ENCODE results near the gene AP5B1.

The AP5B1 gene, protein sequence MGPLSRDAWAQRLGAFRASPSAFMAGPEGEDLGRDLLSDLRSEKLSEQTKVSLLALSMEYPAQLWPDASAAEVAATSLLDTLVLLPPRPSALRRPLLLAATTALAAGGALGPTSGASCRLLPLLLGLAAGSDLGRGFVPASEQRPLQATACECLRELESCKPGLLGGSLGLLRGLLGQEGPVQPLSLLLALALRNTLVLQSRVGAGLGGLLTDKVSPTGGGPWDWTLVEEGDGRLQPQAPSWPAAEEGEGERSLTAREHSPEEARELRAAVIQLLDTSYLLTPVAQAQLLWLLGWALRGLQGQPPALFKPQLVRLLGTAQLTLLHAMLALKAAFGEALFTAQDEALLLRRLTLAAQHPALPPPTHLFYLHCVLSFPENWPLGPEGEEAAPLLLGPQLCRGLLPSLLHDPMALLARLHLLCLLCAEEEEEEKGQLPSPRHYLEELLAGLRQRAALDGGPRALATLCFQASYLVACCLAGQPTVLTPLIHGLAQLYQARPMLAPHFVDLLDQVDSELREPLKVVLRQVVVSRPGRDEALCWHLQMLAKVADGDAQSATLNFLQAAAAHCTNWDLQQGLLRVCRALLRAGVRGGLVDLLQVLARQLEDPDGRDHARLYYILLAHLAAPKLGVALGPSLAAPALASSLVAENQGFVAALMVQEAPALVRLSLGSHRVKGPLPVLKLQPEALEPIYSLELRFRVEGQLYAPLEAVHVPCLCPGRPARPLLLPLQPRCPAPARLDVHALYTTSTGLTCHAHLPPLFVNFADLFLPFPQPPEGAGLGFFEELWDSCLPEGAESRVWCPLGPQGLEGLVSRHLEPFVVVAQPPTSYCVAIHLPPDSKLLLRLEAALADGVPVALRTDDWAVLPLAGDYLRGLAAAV

DNA sequence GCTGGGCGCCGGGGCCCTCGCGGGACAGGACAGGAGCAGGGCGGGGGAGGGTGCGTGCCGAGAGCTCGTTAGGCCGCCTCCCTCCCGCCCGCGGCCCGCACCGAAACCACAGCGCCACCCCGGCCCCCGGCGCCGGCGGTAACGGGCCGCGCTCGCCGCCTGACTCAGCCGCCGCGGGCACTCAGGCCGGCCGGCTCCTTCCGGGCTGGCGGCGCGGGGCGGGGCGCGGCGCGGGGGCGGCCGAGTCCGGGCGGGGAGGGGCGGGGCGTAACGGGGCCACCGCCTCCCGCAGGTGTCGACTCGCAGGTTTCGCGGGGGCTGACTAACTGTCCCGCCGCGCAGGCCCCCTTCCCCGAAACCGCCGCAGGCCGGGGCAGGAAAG lies at the start of gene AP5B1:
TSS of gene AP5B1 (minus strand) at position 207 of the 382 bp plus-strand sequence. CDS start 385 bp downstream, outside the sequence.
- DNase-seq (ENCODE audit: low read depth in 3 of 3) = peak; percentile 48 to 74 (median 52)

DNA sequence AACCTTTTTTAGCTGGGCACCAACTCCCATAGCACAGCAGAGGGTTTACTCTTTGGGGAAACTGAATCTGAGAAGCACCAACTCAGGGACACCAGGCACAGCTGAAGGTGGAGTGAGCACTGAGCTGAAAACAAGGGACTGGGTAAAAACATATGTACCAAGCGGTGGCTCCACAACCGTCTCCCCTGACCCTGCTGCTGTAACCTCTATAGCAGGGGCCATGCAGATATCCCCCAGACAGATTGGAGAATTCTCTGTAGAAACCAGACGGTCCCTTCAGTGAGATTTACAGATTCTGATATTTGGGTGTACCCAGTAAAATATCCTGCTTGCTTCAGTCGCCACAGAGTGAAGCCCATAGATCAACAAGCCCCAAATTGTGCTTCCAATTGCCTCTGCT lies 48.7 kb upstream of the AP5B1 start:
- no peak for DNase-seq (ENCODE audit: low read depth in 3 of 3)

DNA sequence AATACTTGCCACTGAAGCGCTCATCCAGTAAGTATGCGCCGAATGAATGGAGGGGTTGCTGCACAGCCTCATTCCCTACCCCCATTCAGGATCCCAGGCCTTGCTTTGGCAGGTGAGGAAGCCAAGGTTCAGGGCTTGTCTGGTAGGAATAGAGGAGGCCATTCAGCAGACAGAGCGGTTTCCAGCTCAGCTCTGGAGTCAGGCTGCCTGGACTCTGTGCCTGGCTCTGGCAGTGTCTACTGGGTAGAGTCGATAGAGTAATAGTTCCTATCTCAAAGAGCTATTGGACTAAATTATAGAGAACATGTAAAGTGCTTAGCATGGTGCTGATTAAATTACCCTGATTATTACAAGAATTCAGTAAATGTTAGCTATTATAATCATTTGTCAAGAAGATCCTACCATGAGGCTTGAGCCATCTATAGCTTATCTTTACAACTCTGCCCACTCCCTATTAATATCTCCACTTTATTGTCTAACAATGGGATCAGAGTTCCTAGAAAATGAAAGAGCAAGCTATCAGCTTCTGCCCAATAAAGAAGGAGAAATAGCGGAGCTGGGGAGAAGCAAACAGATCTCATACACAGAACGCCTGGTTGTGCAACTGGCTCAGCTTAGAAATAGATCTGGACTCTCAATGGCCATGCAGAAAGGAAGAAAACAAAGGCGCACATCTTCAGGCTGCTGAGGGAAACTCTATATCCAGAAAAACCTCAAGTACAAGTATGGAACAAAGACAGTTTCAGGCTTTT lies 46.4 kb upstream of the AP5B1 start:
- no peak for DNase-seq (ENCODE audit: low read depth in 3 of 3)

DNA sequence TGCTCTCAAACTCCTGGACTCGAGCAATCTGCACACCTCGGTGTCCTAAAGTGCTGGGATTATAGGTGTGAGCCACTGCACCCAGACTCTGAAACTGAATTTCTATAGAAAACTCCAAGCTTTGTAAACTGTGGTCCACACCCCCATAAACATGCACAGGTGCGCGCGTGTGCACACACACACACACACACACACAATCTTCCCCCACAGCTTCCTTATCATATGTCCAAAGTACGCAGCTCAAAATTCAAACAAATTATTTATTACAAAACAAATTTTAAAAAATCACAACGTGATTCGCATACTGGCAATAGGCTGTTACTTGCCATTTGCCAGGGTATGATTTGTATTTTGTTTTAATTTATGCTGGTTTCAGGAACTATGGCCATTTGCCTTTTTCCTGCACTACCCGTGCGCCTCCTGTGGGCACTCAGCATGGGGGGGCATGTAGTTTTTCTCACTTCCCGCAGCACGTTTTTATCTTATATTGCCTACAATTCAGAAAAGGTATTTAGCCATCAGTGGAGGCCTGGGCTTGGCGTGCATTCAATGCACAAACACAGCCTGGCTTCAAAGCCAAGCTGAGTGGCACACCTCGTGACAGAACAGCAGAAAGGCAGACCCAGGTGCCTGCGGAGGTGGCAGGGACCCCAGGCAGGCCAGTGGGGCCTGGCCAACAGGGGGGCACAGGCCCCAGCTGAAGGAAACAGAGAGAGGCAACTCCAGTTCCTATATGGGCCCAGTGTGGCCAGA lies 42.2 kb upstream of the AP5B1 start:
- DNase-seq (ENCODE audit: low read depth in 3 of 3) = no peak

DNA sequence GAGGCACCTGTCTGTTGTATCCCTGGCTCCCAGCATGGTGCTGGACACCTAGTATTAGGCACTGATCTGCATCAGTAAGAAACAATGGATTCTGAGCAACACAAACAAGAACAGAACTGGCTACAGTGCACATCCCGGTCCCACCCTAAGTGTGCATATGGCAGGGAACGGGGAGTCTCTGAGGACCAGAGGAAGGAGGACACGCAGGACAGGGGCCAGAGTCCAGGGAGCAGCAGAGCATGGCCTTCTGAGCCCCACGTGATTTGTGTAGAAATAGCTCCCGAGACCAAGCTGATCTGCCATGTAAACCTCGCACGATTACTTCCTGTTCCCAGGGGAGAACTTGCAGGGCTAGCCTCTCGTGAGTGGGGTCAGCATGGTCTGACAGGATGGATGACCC lies 40.3 kb upstream of the AP5B1 start:
- DNase-seq (ENCODE audit: low read depth in 3 of 3) = no peak

DNA sequence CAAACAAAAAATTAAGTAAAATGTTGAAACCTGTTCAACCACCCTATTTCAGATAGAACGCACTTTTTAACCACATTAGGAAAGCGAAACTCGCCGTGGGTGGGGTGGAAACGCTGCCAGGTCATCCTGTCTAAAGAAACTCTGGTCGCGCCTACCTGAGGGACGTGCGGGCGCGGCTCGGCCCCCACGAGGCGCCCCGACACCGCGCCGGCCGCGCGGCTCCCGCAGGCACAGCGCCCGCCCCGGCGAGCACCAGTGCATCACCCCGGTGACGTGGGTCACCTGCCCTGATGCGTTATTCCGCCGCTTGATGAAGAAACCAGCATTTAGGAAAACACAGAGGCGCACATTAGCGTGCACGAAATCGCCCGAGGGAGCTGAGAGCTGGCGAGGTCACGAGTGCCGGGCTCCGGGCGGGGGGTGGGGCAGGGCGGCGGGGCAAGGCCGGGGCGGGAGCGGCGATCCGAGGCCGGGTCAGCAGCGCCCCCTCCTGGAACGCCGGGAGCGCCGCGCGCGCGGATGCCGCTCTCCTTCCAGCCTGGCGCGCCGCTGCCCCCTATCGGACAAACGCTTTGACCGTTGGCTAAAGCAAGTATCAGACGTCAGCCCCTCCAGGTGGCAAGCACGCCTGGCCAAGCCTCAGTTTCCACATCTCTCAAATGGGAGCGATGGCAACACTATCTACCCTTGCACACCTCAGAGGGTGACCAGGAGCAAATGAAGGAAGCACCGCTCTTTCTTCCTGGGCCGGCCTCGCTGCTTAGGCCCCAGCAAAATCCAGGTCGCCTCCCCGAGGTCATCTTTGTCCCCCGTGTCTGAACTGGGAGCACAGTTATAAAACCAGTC lies 37.3 kb upstream of the AP5B1 start:
- DNase-seq (ENCODE audit: low read depth in 3 of 3) = peak; percentile 85 to 94 (median 91)

DNA sequence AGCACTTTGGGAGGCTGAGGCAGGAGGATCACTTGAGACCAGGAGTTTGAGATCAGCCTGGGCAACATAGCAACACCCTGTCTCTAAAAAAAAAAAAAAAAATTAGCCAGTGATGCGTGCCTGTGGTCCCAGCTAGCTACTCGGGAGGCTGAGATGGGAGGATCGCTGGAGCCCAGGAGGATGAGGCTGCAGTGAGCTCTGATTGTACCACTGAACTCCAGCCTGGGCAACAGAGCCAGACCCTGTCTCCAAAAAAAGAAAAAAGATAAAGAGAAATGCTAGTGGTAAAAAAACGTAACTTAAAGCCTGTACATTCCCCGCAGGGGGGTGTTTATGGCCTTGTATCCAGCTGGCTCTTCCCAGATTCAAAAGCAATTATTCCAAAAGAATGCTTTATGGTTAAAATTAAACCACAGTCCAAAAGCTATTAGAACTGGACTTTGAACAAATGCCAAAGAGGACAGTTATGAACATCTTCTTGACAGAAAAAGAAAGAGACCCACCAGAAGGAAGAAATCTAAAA lies 36.6 kb upstream of the AP5B1 start:
- DNase-seq (ENCODE audit: low read depth in 3 of 3) = no peak

DNA sequence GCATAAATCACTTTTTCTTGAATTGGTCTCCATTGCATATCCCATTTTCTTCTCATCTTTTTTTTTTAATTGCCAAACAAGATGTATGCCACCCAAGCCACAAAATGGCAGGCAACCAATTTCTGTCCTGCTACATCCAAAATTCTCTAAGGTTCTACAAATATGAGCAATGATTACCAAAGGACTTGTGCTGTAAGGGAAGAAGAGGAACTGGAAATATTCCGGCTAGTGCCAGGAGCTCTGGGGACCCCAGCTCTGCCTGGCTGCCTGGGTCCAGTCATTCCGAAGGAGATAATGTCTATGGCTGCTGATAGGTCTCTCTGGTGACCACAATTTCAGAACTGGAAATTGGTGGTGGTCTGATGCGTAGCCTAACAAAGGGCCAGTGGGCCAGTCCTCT lies 35.9 kb upstream of the AP5B1 start:
- no peak for DNase-seq (ENCODE audit: low read depth in 3 of 3)

DNA sequence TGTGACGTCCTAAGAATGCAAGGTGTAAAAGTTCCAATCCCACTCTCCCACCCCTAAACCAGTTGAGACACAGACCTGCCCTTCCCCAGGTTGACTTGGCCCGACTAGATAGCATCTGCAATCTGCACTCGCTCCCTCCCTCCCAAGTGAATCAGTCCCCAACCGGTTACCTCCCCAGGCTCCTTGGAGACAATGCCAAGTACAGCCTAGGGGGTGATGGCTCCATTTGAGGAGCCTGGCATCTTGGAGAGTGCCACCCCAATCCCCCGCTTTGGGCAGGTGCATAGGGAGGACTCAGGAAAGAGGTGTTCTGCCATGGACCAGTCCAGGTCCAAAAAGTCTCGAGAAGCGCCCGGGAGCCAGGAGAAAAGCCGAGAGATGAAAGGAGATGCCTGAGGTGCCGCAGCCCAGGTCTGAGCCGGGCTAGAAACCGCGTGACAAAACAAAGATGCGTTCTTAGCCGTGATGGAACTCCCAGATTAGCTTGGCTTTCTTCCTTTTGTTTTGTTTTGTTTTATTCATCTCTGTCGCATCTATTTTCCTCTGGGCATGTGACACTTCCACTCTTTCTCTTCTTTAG lies 34.3 kb upstream of the AP5B1 start:
- DNase-seq (ENCODE audit: low read depth in 3 of 3) = no peak

DNA sequence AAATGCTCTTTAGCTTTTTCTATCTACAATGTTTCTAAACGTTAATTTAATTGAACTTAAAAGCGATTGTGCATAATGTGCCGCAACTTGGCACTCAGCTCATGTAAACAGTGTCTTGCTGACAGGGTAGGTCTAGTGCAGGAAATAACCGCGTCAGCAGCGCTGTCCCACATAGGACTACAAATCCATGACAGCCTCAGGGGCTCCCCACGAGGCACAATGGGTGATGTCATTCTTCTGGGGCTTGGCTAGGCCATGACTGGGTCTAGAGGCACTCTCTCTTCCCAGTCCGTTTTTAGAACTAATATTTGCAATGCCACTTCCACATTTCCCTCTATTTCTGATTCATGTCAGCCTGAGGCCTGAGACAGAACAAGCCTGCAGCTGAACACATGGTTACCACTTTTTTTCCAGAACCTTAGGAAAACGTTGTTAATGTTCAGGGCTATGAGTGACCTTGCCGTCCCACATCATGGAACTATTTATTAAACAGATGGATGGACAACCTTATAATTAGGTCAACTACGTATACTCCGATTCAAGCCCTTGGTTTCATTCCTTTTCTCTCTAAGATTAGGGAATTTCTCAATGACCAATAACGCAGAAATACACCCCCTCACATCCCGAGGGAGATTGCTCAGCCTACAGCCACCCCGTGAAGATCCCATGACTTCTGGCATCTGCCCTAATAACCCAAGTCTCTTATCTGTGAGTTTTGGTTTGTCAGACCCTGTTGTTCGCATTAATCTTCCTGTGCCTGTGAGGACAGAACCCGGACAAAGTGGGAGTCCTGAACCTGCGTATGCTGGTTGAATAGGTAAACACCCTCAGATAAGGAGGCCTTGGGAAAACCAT lies 33.6 kb upstream of the AP5B1 start:
- no peak for DNase-seq (ENCODE audit: low read depth in 3 of 3)

DNA sequence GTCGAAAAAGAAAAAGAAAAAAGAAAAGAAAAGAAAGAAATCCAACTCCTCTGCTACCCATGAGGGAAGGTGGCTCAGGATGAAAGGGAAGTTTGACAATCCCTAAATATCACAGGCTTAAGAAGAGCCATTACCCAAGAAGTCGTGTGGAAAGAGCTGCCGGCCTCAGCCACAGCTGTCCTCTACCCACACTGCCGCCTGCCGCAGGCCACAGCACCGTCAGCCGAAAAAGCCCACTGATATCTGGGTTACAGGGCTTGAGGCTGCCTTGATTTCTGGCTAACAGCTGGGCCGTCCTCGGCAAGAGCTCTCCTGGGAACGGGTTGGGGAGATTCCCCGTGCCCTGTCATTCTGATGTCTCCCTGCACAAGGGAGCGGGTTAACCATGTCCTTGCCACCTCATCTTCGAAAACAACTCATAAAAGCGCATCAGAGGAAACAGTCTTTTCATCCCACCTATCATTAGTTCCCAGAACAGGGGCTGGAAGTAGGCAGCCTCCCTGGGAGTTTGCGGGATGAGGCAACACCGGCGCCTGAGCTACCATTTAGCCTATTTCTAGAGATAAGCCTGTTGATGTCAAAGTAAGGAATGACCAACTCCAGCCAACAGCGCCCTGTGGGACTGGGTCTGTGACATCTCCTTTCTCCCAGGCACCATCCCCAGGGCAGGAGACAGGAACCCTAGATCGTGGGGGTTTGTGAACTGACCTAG lies 31.1 kb upstream of the AP5B1 start:
- no peak for DNase-seq (ENCODE audit: low read depth in 3 of 3)

DNA sequence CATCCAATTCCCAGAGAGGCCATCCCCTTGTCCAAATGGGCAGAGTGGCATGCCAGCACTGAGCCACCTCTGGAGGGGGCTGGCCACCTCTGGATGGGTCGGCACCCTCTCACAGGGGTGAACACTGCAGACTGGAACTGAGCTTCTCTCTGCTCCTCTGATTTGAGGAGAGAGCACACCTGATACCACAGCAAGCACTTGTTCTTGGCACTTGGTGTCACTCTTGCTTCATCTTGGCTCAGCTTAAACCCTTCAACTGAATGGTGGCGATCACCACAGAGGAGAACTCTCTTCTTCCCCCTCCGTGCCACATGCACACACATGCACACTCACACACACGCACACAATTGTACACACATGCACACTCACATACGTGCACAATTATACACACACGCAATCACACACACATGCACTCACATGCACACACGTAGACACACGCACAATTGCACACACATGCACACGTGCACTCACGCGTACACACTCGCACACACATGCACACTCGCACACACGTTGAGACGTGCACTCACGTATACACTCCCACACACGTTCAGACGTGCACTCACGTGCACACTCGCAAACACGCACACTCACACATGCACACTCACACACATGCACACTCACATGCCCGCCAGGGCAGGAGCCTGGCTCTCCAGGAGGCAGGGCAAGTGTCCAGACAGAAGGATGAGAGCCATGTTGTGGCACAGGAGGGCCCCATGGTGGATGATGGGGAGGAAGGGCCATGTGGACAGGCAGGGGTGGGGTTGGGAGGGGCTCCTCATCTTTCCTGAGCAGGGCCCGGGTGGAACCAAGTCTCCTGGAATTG lies 29.5 kb upstream of the AP5B1 start:
- DNase-seq (ENCODE audit: low read depth in 3 of 3) = no peak

DNA sequence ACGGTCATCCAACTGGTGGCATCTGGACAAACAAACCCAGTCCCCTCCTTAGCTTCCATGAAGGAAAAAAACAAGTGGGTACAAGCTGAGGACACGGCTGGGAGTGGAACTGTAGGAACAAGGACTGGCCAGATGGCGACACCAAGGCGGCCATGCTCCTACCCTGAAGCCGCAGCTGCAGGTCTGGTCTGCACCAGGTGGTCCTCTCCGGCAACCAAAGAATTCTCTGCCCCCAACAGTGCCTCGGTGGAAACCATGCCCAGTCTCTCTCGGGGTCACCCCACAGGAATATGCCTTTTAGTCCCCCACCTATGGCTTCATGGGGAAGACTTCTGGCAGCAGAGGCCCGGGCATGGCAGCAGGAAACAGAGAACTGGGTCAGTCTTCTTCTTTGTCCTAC lies 28.7 kb upstream of the AP5B1 start:
- DNase-seq (ENCODE audit: low read depth in 3 of 3) = no peak

DNA sequence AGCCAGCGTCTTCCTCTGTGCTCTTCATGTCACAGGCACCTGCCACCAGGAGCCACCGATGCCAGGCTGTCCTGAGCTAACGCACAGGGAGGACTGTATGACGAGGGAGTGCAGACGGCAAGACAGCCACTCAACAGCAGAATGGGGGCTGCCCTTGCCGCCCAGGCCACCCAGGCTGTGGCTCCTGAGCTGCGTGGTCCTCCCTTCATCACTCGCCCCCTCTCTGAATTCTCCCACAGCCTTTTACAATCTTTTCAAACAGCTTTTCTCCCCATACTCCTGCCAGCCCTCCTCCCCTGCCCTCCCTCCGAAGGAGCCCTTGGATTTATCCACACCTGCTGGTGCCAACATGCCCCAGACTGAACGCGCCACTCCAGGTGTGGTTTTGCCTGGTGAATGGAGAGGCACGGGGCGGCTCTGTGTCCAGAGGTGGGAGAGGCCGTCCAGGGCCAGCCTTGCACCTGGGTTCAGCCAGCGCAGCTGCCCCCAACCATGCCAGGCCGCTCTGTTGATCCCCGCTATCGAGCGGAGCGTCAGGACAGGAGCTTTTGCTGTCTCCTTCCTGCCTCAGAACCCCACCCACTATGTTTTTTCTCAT lies 28.1 kb upstream of the AP5B1 start:
- DNase-seq (ENCODE audit: low read depth in 3 of 3) = no peak

DNA sequence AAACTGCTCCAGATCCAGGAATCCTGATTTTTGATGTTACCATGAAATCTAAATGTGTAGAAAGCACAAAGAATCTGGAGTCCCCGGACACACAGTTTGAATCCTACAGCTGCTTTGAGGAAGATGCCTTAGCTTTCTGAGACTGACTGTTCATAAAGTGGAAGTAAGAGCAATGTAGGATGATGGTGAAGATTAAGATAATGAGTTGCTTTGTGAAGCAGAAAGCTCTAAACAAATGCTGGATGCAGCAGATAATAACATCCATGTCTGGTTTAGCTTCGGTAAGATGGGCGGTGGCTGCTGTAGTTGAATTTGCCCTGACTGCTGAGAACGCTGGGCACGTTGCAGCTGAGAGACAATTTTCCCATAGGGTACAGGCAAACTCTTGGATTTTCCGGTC lies 26.2 kb upstream of the AP5B1 start:
- no peak for DNase-seq (ENCODE audit: low read depth in 3 of 3)

DNA sequence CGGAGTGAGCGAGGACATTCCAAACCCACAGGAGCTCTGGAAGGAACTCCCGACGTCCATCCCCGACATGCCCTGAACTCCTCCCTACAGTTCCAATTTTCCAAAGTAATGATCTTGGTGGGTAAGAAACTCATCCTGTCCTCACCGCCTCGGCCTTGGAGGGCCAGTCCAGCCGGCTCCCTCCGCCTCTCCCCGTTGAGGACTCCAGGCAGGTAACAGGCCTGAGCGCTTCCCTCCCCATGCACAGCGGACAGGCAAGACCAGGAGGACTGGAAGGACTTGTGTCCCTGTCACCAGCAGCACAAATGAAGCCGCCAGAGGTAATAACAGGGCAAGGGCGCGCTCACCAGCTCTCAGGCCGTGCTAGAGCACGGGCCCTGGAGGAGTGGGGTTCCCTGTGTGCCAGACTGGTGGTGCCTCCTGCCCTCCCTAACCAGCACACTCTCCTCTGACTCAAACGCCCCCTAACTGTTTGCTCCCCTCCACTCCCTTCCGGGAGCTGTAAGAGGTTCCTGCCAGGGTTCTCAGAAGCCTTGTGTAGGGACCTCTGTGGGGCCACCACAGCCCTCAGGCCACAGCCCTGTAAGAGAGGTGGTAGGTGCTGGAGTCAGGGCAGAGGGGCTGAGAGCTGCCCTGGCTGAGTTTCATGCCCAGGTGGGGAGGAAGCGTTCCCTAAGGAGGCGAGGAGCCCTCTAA lies 23.2 kb upstream of the AP5B1 start:
- no peak for DNase-seq (ENCODE audit: low read depth in 3 of 3)
